Suprapubic skin (tissue), 3 donors: ENCODE measurements around the gene KCNK5.

Source experiments
- POLR2A ChIP-seq, 2 donors: fragments of 450-650 bp; IDR thresholded peaks; one replicate each; pipeline ENCODE4 v1.6.1; 2017; ENCODE audit warnings: antibody characterized with exemption in 2 of 2, mild to moderate bottlenecking in 2 of 2, moderate library complexity in 2 of 2
- TF ChIP-seq, protein P1 (sequence below), 2 donors: fragments of 200-600 bp in 1 of 2; fragments of 450-650 bp in 1 of 2; sonication (generic) in 1 of 2; IDR thresholded peaks; one replicate each; pipeline ENCODE4 v1.5.1; 2016 to 2019; ENCODE audit warnings: antibody characterized with exemption in 2 of 2, mild to moderate bottlenecking in 1 of 2, moderate library complexity in 1 of 2

- TF ChIP-seq, protein P1, sequence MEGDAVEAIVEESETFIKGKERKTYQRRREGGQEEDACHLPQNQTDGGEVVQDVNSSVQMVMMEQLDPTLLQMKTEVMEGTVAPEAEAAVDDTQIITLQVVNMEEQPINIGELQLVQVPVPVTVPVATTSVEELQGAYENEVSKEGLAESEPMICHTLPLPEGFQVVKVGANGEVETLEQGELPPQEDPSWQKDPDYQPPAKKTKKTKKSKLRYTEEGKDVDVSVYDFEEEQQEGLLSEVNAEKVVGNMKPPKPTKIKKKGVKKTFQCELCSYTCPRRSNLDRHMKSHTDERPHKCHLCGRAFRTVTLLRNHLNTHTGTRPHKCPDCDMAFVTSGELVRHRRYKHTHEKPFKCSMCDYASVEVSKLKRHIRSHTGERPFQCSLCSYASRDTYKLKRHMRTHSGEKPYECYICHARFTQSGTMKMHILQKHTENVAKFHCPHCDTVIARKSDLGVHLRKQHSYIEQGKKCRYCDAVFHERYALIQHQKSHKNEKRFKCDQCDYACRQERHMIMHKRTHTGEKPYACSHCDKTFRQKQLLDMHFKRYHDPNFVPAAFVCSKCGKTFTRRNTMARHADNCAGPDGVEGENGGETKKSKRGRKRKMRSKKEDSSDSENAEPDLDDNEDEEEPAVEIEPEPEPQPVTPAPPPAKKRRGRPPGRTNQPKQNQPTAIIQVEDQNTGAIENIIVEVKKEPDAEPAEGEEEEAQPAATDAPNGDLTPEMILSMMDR (IDR thresholded peaks at IDR 0.05), result no peak
- TF ChIP-seq POLR2A (IDR thresholded peaks at IDR 0.05), result no peak
These were observed 52.1 kb downstream of the KCNK5 start for GRCh38 chr6:39177130-39177529.
